Smooth muscle cell of the coronary artery (primary cell): Measurements from ENCODE around the gene GYG2. TPM values are rescaled to one million over a fixed set of nuclear protein-coding genes. Genes with fewer than 3 reads are reported as not detected.

Experiments used
- total RNA-seq: library from RNA; depleted of rRNA; stranded (reverse); fragments of >200 nt; gene quantifications from 2 replicates; pipeline ENCODE4 v1.2.3, GENCODE V29; 2014; ENCODE audit warnings: low replicate concordance

Gene GYG2
- total RNA-seq, result 1.1 and 4.9 TPM in 2 replicates

GRCh38 chrX:2828344-2828958, at the start of gene GYG2:
Gene GYG2 (plus strand): TSS chrX:2828930. CDS start chrX:2830189, 1,259 bp downstream.

GRCh38 chrX:2928583-2929434, 100.1 kb downstream of the GYG2 start, which contains the start of gene ARSD:
Gene ARSD (minus strand): TSS chrX:2929339. CDS start chrX:2929275, 64 bp downstream.

Other genes with a start within 250 kb of the GYG2 start
- gene CD99, start 137.6 kb upstream of the GYG2 start, total RNA-seq, result 137 and 168 TPM in 2 replicates
- gene XG, start 76.9 kb upstream of the GYG2 start, total RNA-seq, result 10.7 and 16.0 TPM in 2 replicates
- 18.5 and 27.5 TPM in 2 replicates for gene ARSD, start 100.4 kb downstream of the GYG2 start, total RNA-seq
- not detected in 2 replicates for gene ARSH, start 177.6 kb downstream of the GYG2 start, total RNA-seq
- not detected in 2 replicates for gene ARSF, start 212.5 kb downstream of the GYG2 start, total RNA-seq